GM21717 (cell line): ENCODE data around the gene POLQ.

Experiments
- ATAC-seq: cut with Tn5 transposase; IDR thresholded peaks from one replicate; pipeline ENCODE4 v1.9.1; 2021; ENCODE audit warnings: mild to moderate bottlenecking, moderate library complexity; ENCODE audit not compliant: unreplicated experiment

Gene POLQ

DNA sequence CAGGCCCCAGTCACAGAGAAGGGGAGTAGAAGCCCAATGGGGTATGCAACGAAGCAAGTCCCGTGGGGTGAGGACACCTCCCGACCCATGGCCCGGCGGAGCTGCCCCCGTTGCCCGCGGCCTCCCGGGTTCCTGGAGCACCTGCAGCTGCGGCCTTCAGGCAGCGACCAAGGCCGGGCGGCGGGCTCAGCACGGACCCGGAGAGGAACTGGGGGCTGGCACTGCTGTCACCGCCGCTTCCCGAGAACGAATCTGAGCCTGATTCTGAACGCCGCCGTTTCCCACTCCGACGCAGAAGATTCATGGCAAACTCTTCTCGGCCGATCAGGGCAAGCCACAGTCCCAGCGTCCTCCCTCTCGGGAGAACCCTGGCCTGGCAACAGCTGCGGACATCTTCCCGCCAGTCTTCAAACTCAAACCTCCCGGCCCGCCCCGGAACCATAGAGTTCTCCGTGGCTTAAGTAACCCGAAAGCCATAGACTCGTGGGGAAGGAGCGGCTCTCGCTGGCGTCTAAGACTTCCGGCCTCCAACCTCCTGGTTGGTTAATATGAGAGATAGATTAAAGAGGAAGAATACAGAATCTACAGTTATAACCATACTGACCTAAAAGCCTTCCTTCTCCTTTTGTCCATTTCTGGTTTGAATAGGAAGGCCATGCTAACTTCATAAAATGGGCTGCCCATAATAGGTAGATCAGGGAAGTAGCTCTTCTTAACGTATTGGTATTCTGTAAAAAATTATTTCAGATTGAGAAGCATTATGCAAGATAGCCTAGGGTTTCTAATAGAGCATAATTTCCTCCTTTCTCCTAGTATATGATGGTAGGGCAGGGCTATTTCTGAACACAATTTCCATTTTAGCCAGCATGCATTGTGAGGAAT is at the start of gene POLQ:
TSS of gene POLQ (minus strand) at position 415 of the 882 bp plus-strand sequence. CDS start at position 304, 111 bp downstream.
- ATAC-seq: peak; percentile 80

DNA sequence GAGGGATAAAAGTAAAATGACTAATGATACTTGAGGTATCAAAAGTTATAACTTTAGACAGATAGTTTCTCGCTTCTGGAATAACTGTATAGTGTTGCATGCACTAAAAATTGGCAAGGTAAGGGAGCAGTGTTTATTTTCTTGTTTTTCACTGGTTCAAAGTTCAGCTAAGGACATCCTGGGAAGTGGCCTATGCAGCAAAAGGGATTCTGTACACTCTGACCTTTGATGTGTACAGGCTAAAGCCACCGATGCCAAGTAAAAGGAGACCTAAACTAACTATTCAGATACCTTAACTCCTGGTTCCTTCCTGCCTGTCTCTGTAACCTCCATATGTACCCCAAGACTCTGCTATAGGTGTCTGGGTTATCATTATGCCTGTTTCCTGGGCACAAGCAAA is 49.1 kb upstream of the POLQ start:
- no peak for ATAC-seq

GRCh38 chr3:121593806-121594205 is 48.0 kb upstream of the POLQ start:
- peak; percentile 4 for ATAC-seq

- ATAC-seq: peak; percentile 76
These were observed 47.3 kb upstream of the POLQ start, which contains the start of gene FBXO40 for GRCh38 chr3:121592856-121593702. Gene FBXO40 (plus strand): TSS chr3:121593379. CDS start chr3:121620576, 27,197 bp downstream.

DNA sequence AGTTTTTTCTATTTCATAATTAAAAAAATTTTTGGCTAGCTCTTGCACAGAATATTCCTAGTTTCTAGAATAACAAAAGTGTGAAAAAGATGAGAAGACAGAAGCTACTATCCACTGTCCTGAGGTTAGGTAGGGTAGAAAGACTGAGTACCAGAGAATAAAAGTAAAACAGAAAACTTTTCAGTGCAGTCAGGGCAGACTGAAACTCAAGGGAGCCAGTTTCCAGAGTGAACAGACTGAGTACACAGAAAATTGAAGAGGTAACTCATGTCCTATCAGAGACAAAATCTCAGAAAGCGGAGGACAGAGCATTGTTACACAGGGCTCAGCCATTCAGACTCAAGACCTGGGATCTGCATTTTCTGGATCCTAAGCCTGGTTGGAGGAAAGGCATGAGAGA is 38.6 kb upstream of the POLQ start:
- ATAC-seq: no peak

GRCh38 chr3:121581691-121582090 is 35.9 kb upstream of the POLQ start:
- no peak for ATAC-seq

GRCh38 chr3:121574449-121574848 is 28.7 kb upstream of the POLQ start:
- ATAC-seq: no peak

- ATAC-seq: no peak
These were observed 21.9 kb upstream of the POLQ start, which contains the start of gene ARGFX for GRCh38 chr3:121567649-121568048. Gene ARGFX (plus strand): TSS chr3:121567949. CDS start chr3:121570714, 2,765 bp downstream.

DNA sequence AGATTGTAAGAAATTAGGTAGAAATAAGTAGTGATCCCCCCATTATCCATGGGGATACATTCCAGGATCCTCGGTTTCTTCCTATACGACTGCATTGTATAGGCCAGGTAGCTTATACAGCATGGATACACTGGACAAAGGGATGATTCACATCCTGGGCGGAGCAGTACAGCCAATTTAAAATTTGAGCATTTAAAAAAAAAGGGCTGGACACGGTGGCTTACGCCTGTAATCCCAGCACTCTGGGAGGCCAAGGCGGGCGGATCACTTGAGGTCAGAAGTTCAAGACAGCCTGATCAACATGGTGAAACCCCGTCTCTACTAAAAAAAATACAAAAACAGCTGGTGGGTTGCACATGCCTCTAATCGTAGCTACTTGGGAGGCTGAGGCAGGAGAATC is 21.0 kb upstream of the POLQ start:
- ATAC-seq: no peak

- ATAC-seq: no peak
These were observed 16.4 kb upstream of the POLQ start for GRCh38 chr3:121562148-121562547.

GRCh38 chr3:121557426-121557934 is 11.7 kb upstream of the POLQ start:
- no peak for ATAC-seq

GRCh38 chr3:121552797-121553196 is 7.0 kb upstream of the POLQ start:
- ATAC-seq: no peak

- no peak for ATAC-seq
These were observed 6.6 kb upstream of the POLQ start for GRCh38 chr3:121552379-121552778.

GRCh38 chr3:121545049-121545573 is 677 bp downstream of the POLQ start:
- peak; percentile 7 for ATAC-seq

DNA sequence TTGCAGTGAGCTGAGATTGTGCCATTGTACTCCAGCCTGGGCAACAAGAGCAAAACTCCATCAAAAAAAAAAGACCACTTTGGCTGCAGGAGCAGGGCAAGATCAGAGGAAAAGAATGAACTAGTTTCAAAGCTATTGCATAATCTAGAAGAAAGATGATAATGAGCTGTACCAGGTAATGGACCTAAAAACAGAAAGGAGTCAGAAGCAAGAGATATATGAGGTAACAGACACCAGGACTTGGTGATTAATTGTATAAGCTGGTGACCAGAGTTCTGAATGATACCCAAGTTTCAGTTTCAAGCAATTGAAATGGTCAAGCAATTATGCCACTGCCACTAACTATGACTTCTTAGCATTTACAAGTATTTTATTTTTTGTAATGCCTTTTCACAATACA is 2.9 kb downstream of the POLQ start:
- ATAC-seq: no peak

- ATAC-seq: no peak
These were observed 14.5 kb downstream of the POLQ start for GRCh38 chr3:121531269-121531668.

- ATAC-seq: no peak
These were observed 16.5 kb downstream of the POLQ start for GRCh38 chr3:121529308-121529707.

- no peak for ATAC-seq
These were observed 25.3 kb downstream of the POLQ start for GRCh38 chr3:121520510-121520909.

DNA sequence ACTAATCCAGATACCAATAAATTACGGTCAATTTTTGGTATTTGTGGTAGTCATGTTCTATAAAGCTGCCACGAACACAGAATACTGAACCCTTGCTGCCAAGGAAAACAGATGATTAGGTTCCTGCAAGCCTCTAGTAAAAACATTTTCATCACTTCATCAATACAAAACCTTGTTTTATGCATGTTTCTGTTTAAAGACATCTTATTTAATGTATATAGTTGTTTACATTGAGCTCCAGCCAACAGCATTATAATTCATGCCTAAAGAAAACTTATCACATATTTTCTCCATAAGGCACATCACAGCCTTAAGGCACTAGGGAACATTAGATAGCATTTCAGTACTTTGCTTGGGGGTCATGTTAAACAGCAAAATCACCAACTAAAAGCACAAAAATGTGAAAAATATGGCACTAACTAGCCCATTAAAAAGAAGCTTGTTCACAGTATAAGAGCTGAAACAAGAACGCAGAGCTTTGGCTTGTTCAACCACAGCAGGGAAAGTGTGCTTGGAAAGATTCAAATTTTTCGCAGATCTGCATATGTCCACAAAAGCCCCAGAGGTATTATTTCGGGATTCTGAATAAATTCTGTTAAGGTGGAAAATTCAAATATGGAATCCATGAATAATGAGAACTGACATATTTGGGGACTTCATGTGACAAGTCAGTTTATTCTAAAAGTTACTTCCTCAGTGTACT is 27.7 kb downstream of the POLQ start:
- ATAC-seq: no peak

- ATAC-seq: no peak
These were observed 29.9 kb downstream of the POLQ start for GRCh38 chr3:121515862-121516261.
